ENCODE results near the gene POU6F2.

- TF ChIP-seq EZH2phosphoT487 (IDR thresholded peaks at IDR 0.05; ENCODE audit: borderline replicate concordance, low read length): no peak
- TF ChIP-seq CTCF (conservative IDR thresholded peaks at IDR 0.05; ENCODE audit: low read depth, low read length): no peak
- no peak for TF ChIP-seq EZH2 (IDR thresholded peaks at IDR 0.05; ENCODE audit: low read length, unreplicated experiment)
Observed at GRCh38 chr7:39016609-39017008, 38.9 kb downstream of the POU6F2 start.

Measured in PC-3 (cell line).